Left lung (tissue), 10 donors: ENCODE measurements around the gene IFI27L2. TPM values are rescaled to one million over a fixed set of nuclear protein-coding genes. Genes with fewer than 3 reads are reported as not detected.

Experiments used
- ATAC-seq: fragments of 200-7000 bp; cut with Tn5 transposase; one replicate; pipeline ENCODE4 v1.9.1; 2020; ENCODE audit warnings: moderate library complexity
- DNase-seq, 4 donors: peaks; one replicate each; pipeline ENCODE4 v3.0.0-alpha.2; 2013 to 2020
- H3K27ac ChIP-seq, 2 donors: fragments of 200-600 bp; sonication (generic) in 1 of 2; one replicate each; pipeline versions ENCODE4 v1.5.0 to v1.8.0; 2020 to 2021
- H3K27me3 ChIP-seq, 2 donors: fragments of 200-600 bp; sonication (generic) in 1 of 2; one replicate each; pipeline versions ENCODE4 v1.5.0 to v1.8.0; 2020 to 2021
- H3K36me3 ChIP-seq, 2 donors: fragments of 200-600 bp; sonication (generic) in 1 of 2; one replicate each; pipeline versions ENCODE4 v1.5.0 to v1.8.0; 2020 to 2021
- H3K4me1 ChIP-seq, 2 donors: fragments of 200-600 bp; one replicate each; pipeline ENCODE4 v1.8.0; 2021
- H3K4me3 ChIP-seq, 2 donors: fragments of 200-600 bp; sonication (generic) in 1 of 2; one replicate each; pipeline versions ENCODE4 v1.5.0 to v1.8.0; 2020 to 2021; ENCODE audit warnings: mild to moderate bottlenecking in 1 of 2
- H3K9me3 ChIP-seq, 2 donors: fragments of 200-600 bp; sonication (generic) in 1 of 2; one replicate each; pipeline versions ENCODE4 v1.5.0 to v1.8.0; 2020 to 2021
- intact Hi-C, 2 donors: fragments of 100-400 bp; cut with DNase I; formaldehyde crosslinking; loops; one replicate each; pipeline versions ENCODE4 v1.11.2 to v1.14.2; 2022
- polyA plus RNA-seq, 6 donors: library from polyadenylated mRNA; unstranded; fragments of 120-200 nt; gene quantifications; one replicate each; pipeline ENCODE4 v1.2.1, GENCODE V29; 2013; ENCODE audit not compliant: insufficient read length in 6 of 6
- total RNA-seq, 2 donors: library from RNA; stranded (reverse); fragmentation: NEBNext Ultra II Directional; extraction: Animal tissue kit (Norgen Biotek cat#: 25700); gene quantifications; one replicate each; pipeline ENCODE4 v1.2.1, GENCODE V29; 2021
- TF ChIP-seq, protein P1 (sequence below), 2 donors: fragments of 200-600 bp; sonication (generic) in 1 of 2; IDR thresholded peaks; one replicate each; pipeline versions ENCODE4 v1.5.0 to v1.8.0; 2021; ENCODE audit warnings: antibody characterized with exemption in 2 of 2
- donor health status: DM: no; HTN: yes; CAD: no.
- donor health status: DM: no; HTN: no; CAD: no.

The IFI27L2 gene
- total and polyA plus RNA-seq, 8 donors = 30.7 to 59.3 (median 39.5) TPM

DNA sequence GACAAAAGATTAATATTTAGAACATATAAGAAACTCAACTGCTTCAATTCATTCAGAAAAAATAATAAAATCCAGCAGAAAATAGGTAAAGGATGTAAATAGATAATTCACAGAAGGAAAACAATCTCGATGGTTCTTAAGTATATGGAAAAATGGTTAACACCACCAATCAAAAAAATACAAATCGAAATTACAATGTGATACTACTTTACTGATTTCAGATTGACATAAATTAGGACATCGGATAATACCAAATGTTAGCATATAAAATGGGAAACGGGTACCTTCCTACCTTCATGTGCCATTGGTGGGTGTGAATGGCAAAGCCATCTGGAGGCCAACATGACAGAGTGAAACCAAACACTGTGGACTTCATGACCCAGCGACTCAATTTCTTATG is 43.1 kb upstream of the IFI27L2 start:
- H3K27me3 ChIP-seq = peaks cover 19 to 60% of the 10 kb centered on the region in 2 donors
- intact Hi-C loops = no loop called here
- no peak for DNase-seq
- no peak overlapping the region for H3K27ac ChIP-seq
- no peak overlapping the region for H3K4me3 ChIP-seq
- TF ChIP-seq, protein P1, sequence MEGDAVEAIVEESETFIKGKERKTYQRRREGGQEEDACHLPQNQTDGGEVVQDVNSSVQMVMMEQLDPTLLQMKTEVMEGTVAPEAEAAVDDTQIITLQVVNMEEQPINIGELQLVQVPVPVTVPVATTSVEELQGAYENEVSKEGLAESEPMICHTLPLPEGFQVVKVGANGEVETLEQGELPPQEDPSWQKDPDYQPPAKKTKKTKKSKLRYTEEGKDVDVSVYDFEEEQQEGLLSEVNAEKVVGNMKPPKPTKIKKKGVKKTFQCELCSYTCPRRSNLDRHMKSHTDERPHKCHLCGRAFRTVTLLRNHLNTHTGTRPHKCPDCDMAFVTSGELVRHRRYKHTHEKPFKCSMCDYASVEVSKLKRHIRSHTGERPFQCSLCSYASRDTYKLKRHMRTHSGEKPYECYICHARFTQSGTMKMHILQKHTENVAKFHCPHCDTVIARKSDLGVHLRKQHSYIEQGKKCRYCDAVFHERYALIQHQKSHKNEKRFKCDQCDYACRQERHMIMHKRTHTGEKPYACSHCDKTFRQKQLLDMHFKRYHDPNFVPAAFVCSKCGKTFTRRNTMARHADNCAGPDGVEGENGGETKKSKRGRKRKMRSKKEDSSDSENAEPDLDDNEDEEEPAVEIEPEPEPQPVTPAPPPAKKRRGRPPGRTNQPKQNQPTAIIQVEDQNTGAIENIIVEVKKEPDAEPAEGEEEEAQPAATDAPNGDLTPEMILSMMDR (IDR thresholded peaks at IDR 0.05) = no peak
- peaks cover 0 to 25% of the 10 kb centered on the region in 2 donors for H3K4me1 ChIP-seq
- H3K36me3 ChIP-seq = no peaks in the 10 kb centered on the region
- no peak for ATAC-seq
- no peaks in the 10 kb centered on the region for H3K9me3 ChIP-seq

DNA sequence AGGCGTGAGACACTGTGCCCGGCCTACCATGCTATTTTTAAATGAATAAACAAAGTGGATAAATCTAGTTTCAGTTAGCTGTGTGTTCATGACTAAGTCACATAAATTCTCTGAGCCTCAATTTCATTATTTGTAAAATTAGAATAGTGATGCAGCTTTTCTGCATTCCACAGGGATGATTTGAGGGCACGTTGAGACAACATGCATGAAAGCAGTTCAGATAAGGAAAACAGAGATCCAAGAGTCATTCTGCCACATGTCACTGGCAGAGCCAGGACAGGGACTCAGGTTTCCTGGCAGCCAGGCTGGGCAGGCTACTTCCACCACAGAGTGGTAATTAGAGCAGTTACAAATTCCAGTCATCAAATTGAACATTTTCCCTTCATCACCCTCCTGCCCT is 41.8 kb upstream of the IFI27L2 start:
- no peaks in the 10 kb centered on the region for H3K36me3 ChIP-seq
- DNase-seq (no peak), ATAC-seq (no peak)
- H3K27ac ChIP-seq = no peak overlapping the region
- intact Hi-C loops = no loop called here
- H3K27me3 ChIP-seq = peaks cover 15 to 47% of the 10 kb centered on the region in 2 donors
- H3K9me3 ChIP-seq = no peaks in the 10 kb centered on the region
- H3K4me1 ChIP-seq = peaks cover 0 to 25% of the 10 kb centered on the region in 2 donors
- no peak overlapping the region for H3K4me3 ChIP-seq
- TF ChIP-seq, protein P1 (IDR thresholded peaks at IDR 0.05) = no peak

DNA sequence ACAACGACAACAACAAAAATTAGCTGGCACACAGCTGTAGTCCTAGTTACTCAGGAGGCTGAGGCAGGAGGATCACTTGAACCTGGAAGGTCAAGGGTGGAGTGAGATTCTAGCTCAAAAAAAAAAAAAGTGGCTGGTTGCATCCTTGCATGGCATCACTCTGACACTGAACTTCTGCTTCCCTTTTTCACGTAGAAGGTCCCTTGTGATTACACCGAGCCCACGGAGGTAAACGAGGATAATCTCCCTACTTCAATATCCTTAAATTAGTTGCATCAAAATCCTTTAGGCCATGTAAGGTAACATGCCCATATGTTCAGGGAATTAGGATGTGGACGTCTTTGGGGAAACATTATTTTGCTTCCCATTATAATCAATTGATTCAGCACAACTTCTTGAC is 40.7 kb upstream of the IFI27L2 start:
- TF ChIP-seq, protein P1 (IDR thresholded peaks at IDR 0.05) = no peak
- intact Hi-C loops = no loop called here
- ATAC-seq = no peak

GRCh38 chr14:94165744-94166143 is 36.3 kb upstream of the IFI27L2 start:
- intact Hi-C loops = no loop called here
- TF ChIP-seq, protein P1 (IDR thresholded peaks at IDR 0.05) = no peak
- no peak for DNase-seq

More for the DNA sequence above, 40.7 kb upstream of the IFI27L2 start:
- no peaks in the 10 kb centered on the region for H3K9me3 ChIP-seq
- peaks cover 6 to 39% of the 10 kb centered on the region in 2 donors for H3K27me3 ChIP-seq
- no peak overlapping the region for H3K4me3 ChIP-seq
- no peaks in the 10 kb centered on the region for H3K36me3 ChIP-seq
- H3K4me1 ChIP-seq = peaks cover 0 to 17% of the 10 kb centered on the region in 2 donors
- DNase-seq = no peak
- no peak overlapping the region for H3K27ac ChIP-seq

DNA sequence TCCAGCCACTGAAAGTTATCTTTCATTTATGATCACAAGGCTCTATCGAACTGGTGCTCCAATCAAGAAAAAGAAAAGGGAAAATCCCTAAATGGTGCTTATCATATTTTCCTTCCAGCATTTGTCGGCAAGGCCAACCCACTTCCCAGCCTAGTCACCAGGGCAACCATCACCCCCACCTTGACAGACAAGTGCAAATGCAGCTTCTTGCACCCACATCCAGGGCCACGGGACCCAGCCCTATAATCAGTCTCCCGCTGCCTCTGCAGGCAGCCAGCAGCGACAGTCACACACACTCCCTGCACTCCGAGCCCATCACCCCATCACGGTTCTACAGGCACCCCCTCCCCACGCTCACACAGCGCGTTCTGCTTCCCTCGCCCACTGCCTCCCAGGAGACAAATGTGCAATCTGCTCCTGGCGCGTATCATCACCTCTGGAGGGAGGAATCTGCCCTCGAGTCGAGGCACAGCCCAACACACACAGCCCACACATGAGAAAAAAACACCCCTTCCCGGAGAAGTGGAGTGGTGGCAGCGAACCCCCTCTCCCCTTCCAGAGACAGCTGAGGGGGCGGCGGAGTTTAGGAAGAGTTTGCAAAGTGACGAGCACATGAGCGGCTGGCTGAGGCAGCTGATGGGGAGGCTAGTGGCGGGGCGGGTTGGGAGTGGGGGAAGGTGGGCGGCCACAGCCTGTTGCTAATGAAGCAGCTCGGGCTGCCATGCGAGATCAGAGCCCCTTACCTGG is 35.5 kb upstream of the IFI27L2 start:
- Histone ChIP-seq H3K36me3 (no peaks in the 10 kb centered on the region), H3K4me3 (no peak overlapping the region), H3K27ac (no peak overlapping the region), H3K4me1 (peaks cover 0 to 17% of the 10 kb centered on the region in 2 donors), H3K27me3 (peaks cover 0 to 4% of the 10 kb centered on the region in 2 donors), H3K9me3 (no peaks in the 10 kb centered on the region)
- peak; percentile 22 for ATAC-seq
- TF ChIP-seq, protein P1 (IDR thresholded peaks at IDR 0.05) = no peak
- intact Hi-C loops = no loop called here
- no peak for DNase-seq

More at GRCh38 chr14:94165744-94166143, 36.3 kb upstream of the IFI27L2 start:
- peaks cover 0 to 4% of the 10 kb centered on the region in 2 donors for H3K27me3 ChIP-seq
- H3K4me3 ChIP-seq = no peak overlapping the region
- no peak for ATAC-seq
- no peaks in the 10 kb centered on the region for H3K36me3 ChIP-seq
- H3K9me3 ChIP-seq = no peaks in the 10 kb centered on the region
- H3K4me1 ChIP-seq = peaks cover 0 to 17% of the 10 kb centered on the region in 2 donors
- no peak overlapping the region for H3K27ac ChIP-seq
